K562 (cell line): ENCODE measurements around the gene PLAC1.

Experiments
- CTBP1 ChIP-seq: fragments of 450-650 bp; IDR thresholded peaks from 2 replicates; pipeline ENCODE4 v1.6.1; 2016; ENCODE audit warnings: borderline replicate concordance
- TEAD4 ChIP-seq, 2 experiments: sonication (generic) in 1 of 2; formaldehyde crosslinking in 1 of 2; IDR thresholded peaks; 2 replicates each; pipeline versions ENCODE4 v1.6.1 to v1.8.0; 2012 to 2022; ENCODE audit warnings: borderline replicate concordance in 1 of 2, inconsistent platforms in 1 of 2, low read length in 1 of 2, mild to moderate bottlenecking in 1 of 2, missing genetic modification reagents in 1 of 2

GRCh38 chrX:134631426-134632346, 26.6 kb downstream of the PLAC1 start:
- no peak for TF ChIP-seq TEAD4 (IDR thresholded peaks at IDR 0.05; ENCODE audit: low read length)
- TF ChIP-seq TEAD4 (CRISPR knock-in tag; IDR thresholded peaks at IDR 0.05; ENCODE audit: borderline replicate concordance): no peak
- TF ChIP-seq CTBP1: no peak
